ENCODE measurements around the gene SPTLC2. TPM values are rescaled to one million over a fixed set of nuclear protein-coding genes. Genes with fewer than 3 reads are reported as not detected.

Gene SPTLC2
- total RNA-seq, 5 donors from 2014 or later (not counting 1 experiment from before 2014, with no cell fraction given): 20.8 to 33.7 (median 26.2) TPM

GRCh38 chr14:77616133-77616453 lies 344 bp downstream of the SPTLC2 start:
- H3K36me3 ChIP-seq (ENCODE audit: control insufficient read depth in 2 of 2, extremely low read depth in 1 of 2, insufficient read depth in 1 of 2, low read length in 1 of 2): no peaks in the 10 kb centered on the region
- ChIA-PET POLR2A (no interaction called here), CTCF (no interaction called here)
- H3K4me3 ChIP-seq (ENCODE audit: control insufficient read depth in 1 of 2, extremely low read depth in 1 of 2, low read length in 1 of 2): peak overlapping the region; percentile 62 to 91
- peaks cover 44 to 46% (median 45%) of the 10 kb centered on the region in 3 donors for H3K4me1 Mint-ChIP-seq
- peaks cover 11 to 18% of the 10 kb centered on the region in 2 experiments for H3K4me1 ChIP-seq (ENCODE audit: control insufficient read depth in 1 of 2, extremely low read depth in 1 of 2, insufficient read depth in 2 of 2, low read length in 2 of 2)
- peak in 2 of 35 experiments; percentile 1 to 13 for DNase-seq
- no peaks in the 10 kb centered on the region for H3K36me3 Mint-ChIP-seq
- H3K27me3 ChIP-seq (replicated peaks in 1 of 2; ENCODE audit: control insufficient read depth in 2 of 2, extremely low read depth in 1 of 2, insufficient read depth in 2 of 2, low read length in 1 of 2): no peaks in the 10 kb centered on the region
- peak overlapping the region; percentile 84 to 96 (median 89) for H3K4me3 Mint-ChIP-seq
- H3K27ac Mint-ChIP-seq: peak overlapping the region; percentile 74 to 89
- H3K9me3 ChIP-seq: no peaks in the 10 kb centered on the region
- no peaks in the 10 kb centered on the region for H3K27me3 Mint-ChIP-seq
- no peak overlapping the region for H3K27ac ChIP-seq (ENCODE audit: low read length)
- H3K9me3 Mint-ChIP-seq: no peaks in the 10 kb centered on the region
- under 1% methylated on average over 32 of the region's 32 CpGs for WGBS (ENCODE audit: insufficient coverage)
- ATAC-seq (replicated peaks in 1 of 4): peak in 2 of 4 experiments; percentile 3 to 5

- H3K27ac Mint-ChIP-seq: peak overlapping the region; percentile 74 to 84
- no peaks in the 10 kb centered on the region for H3K27me3 Mint-ChIP-seq
- Histone ChIP-seq H3K4me1 (ENCODE audit: control insufficient read depth in 1 of 2, extremely low read depth in 1 of 2, insufficient read depth in 2 of 2, low read length in 2 of 2) (peaks cover 16 to 18% of the 10 kb centered on the region in 2 experiments), H3K4me3 (ENCODE audit: control insufficient read depth in 1 of 2, extremely low read depth in 1 of 2, low read length in 1 of 2) (peak overlapping the region; percentile 62 to 91), H3K27me3 (replicated peaks in 1 of 2; ENCODE audit: control insufficient read depth in 2 of 2, extremely low read depth in 1 of 2, insufficient read depth in 2 of 2, low read length in 1 of 2) (no peaks in the 10 kb centered on the region), H3K27ac (ENCODE audit: low read length) (peak overlapping the region; percentile 4), H3K36me3 (ENCODE audit: control insufficient read depth in 2 of 2, extremely low read depth in 1 of 2, insufficient read depth in 1 of 2, low read length in 1 of 2) (no peaks in the 10 kb centered on the region), H3K9me3 (no peaks in the 10 kb centered on the region)
- ChIA-PET POLR2A (interaction anchor here in 1 of 2 donors (0.7 kb wide), 1 partner anchor 96 kb away, joined by 3 read pairs; no protein-coding TSS in a partner anchor), CTCF (interaction anchor here in 1 of 2 donors (0.6 kb wide), 1 partner anchor 34 kb away, joined by 3 read pairs; no protein-coding TSS in a partner anchor)
- DNase-seq (peak in 6 of 35 experiments; percentile 2 to 29 (median 11)), ATAC-seq (replicated peaks in 1 of 4) (no peak)
- H3K36me3 Mint-ChIP-seq: no peaks in the 10 kb centered on the region
- H3K4me1 Mint-ChIP-seq: peaks cover 45 to 46% (median 46%) of the 10 kb centered on the region in 3 donors
- WGBS (ENCODE audit: insufficient coverage): 1% methylated on average over 8 of the region's 16 CpGs
- peak overlapping the region; percentile 84 to 96 (median 89) for H3K4me3 Mint-ChIP-seq
- no peaks in the 10 kb centered on the region for H3K9me3 Mint-ChIP-seq
These were observed 890 bp downstream of the SPTLC2 start for GRCh38 chr14:77615361-77616132.

GRCh38 chr14:77613201-77613600 lies 3.2 kb downstream of the SPTLC2 start:
- H3K27ac ChIP-seq (ENCODE audit: low read length): no peak overlapping the region
- no peak for DNase-seq
- H3K36me3 ChIP-seq (ENCODE audit: control insufficient read depth in 2 of 2, extremely low read depth in 1 of 2, insufficient read depth in 1 of 2, low read length in 1 of 2): no peaks in the 10 kb centered on the region
- Mint-ChIP-seq H3K4me3 (peak overlapping the region in 2 of 3 donors; percentile 49 to 84), H3K36me3 (no peaks in the 10 kb centered on the region), H3K4me1 (peaks cover 51 to 61% (median 58%) of the 10 kb centered on the region in 3 donors), H3K27me3 (no peaks in the 10 kb centered on the region), H3K9me3 (no peaks in the 10 kb centered on the region), H3K27ac (no peak overlapping the region)
- no peak overlapping the region for H3K4me3 ChIP-seq (ENCODE audit: control insufficient read depth in 1 of 2, extremely low read depth in 1 of 2, low read length in 1 of 2)
- H3K27me3 ChIP-seq (replicated peaks in 1 of 2; ENCODE audit: control insufficient read depth in 2 of 2, extremely low read depth in 1 of 2, insufficient read depth in 2 of 2, low read length in 1 of 2): no peaks in the 10 kb centered on the region
- no peaks in the 10 kb centered on the region for H3K9me3 ChIP-seq
- no peak for ATAC-seq (replicated peaks in 1 of 4)
- WGBS (ENCODE audit: insufficient coverage): no CpG with 5 or more reads among the region's 1 CpG
- H3K4me1 ChIP-seq (ENCODE audit: control insufficient read depth in 1 of 2, extremely low read depth in 1 of 2, insufficient read depth in 2 of 2, low read length in 2 of 2): peaks cover 20% of the 10 kb centered on the region in 2 experiments
- ChIA-PET POLR2A (interaction anchor here in 1 of 2 donors (0.6 kb wide), 1 partner anchor 55 kb away, joined by 4 read pairs; no protein-coding TSS in a partner anchor), CTCF (interaction anchor here in 1 of 2 donors (0.7 kb wide), 1 partner anchor 14 kb away, joined by 9 read pairs; no protein-coding TSS in a partner anchor)

- DNase-seq: no peak
- H3K4me3 Mint-ChIP-seq: no peak overlapping the region
- no peaks in the 10 kb centered on the region for H3K9me3 Mint-ChIP-seq
- POLR2A ChIA-PET: no interaction called here
- Histone ChIP-seq H3K36me3 (ENCODE audit: control insufficient read depth in 2 of 2, extremely low read depth in 1 of 2, insufficient read depth in 1 of 2, low read length in 1 of 2) (no peaks in the 10 kb centered on the region), H3K27ac (ENCODE audit: low read length) (no peak overlapping the region), H3K4me1 (ENCODE audit: control insufficient read depth in 1 of 2, extremely low read depth in 1 of 2, insufficient read depth in 2 of 2, low read length in 2 of 2) (peaks cover 24 to 25% of the 10 kb centered on the region in 2 experiments), H3K4me3 (ENCODE audit: control insufficient read depth in 1 of 2, extremely low read depth in 1 of 2, low read length in 1 of 2) (no peak overlapping the region), H3K9me3 (no peaks in the 10 kb centered on the region), H3K27me3 (replicated peaks in 1 of 2; ENCODE audit: control insufficient read depth in 2 of 2, extremely low read depth in 1 of 2, insufficient read depth in 2 of 2, low read length in 1 of 2) (no peaks in the 10 kb centered on the region)
- H3K36me3 Mint-ChIP-seq: no peaks in the 10 kb centered on the region
- peaks cover 56 to 67% (median 63%) of the 10 kb centered on the region in 3 donors for H3K4me1 Mint-ChIP-seq
- ATAC-seq (replicated peaks in 1 of 4): no peak
- no peak overlapping the region for H3K27ac Mint-ChIP-seq
- no peaks in the 10 kb centered on the region for H3K27me3 Mint-ChIP-seq
- CTCF ChIA-PET: interaction anchor here in 1 of 2 donors (0.5 to 0.7 kb wide), 3 partner anchors 14 to 737 kb away, joined by 3 to 7 read pairs (median 5); no protein-coding TSS in a partner anchor
- WGBS (ENCODE audit: insufficient coverage): 100% methylated on average over 1 of the region's 2 CpGs
These were observed 4.3 kb downstream of the SPTLC2 start for GRCh38 chr14:77612011-77612620.

- Mint-ChIP-seq H3K36me3 (no peaks in the 10 kb centered on the region), H3K4me3 (no peak overlapping the region), H3K9me3 (no peaks in the 10 kb centered on the region), H3K27me3 (no peaks in the 10 kb centered on the region), H3K27ac (no peak overlapping the region), H3K4me1 (peaks cover 63 to 75% (median 73%) of the 10 kb centered on the region in 3 donors)
- H3K4me3 ChIP-seq (ENCODE audit: control insufficient read depth in 1 of 2, extremely low read depth in 1 of 2, low read length in 1 of 2): no peak overlapping the region
- H3K9me3 ChIP-seq: no peaks in the 10 kb centered on the region
- H3K27me3 ChIP-seq (replicated peaks in 1 of 2; ENCODE audit: control insufficient read depth in 2 of 2, extremely low read depth in 1 of 2, insufficient read depth in 2 of 2, low read length in 1 of 2): no peaks in the 10 kb centered on the region
- POLR2A ChIA-PET: no interaction called here
- H3K4me1 ChIP-seq (ENCODE audit: control insufficient read depth in 1 of 2, extremely low read depth in 1 of 2, insufficient read depth in 2 of 2, low read length in 2 of 2): peaks cover 26 to 28% of the 10 kb centered on the region in 2 experiments
- H3K36me3 ChIP-seq (ENCODE audit: control insufficient read depth in 2 of 2, extremely low read depth in 1 of 2, insufficient read depth in 1 of 2, low read length in 1 of 2): no peaks in the 10 kb centered on the region
- DNase-seq: no peak
- ATAC-seq (replicated peaks in 1 of 4): no peak
- CTCF ChIA-PET: interaction anchor here in 1 of 2 donors (0.6 kb wide), 1 partner anchor 10 kb away, joined by 3 read pairs; no protein-coding TSS in a partner anchor
- no peak overlapping the region for H3K27ac ChIP-seq (ENCODE audit: low read length)
- WGBS (ENCODE audit: insufficient coverage): no CpG with 5 or more reads among the region's 3 CpGs
These were observed 5.9 kb downstream of the SPTLC2 start for GRCh38 chr14:77610553-77610952.

- Histone ChIP-seq H3K36me3 (ENCODE audit: control insufficient read depth in 2 of 2, extremely low read depth in 1 of 2, insufficient read depth in 1 of 2, low read length in 1 of 2) (no peaks in the 10 kb centered on the region), H3K4me1 (ENCODE audit: control insufficient read depth in 1 of 2, extremely low read depth in 1 of 2, insufficient read depth in 2 of 2, low read length in 2 of 2) (peaks cover 20 to 33% of the 10 kb centered on the region in 2 experiments)
These were observed 6.5 kb downstream of the SPTLC2 start for GRCh38 chr14:77609922-77610321.

More at GRCh38 chr14:77609922-77610321, 6.5 kb downstream of the SPTLC2 start:
- no peak for DNase-seq
- no peak overlapping the region for H3K27ac ChIP-seq (ENCODE audit: low read length)
- Mint-ChIP-seq H3K4me1 (peaks cover 63 to 75% (median 73%) of the 10 kb centered on the region in 3 donors), H3K27me3 (no peaks in the 10 kb centered on the region), H3K9me3 (no peaks in the 10 kb centered on the region), H3K36me3 (no peaks in the 10 kb centered on the region), H3K27ac (no peak overlapping the region), H3K4me3 (no peak overlapping the region)
- no peak for ATAC-seq (replicated peaks in 1 of 4)
- POLR2A ChIA-PET: no interaction called here
- no peak overlapping the region for H3K4me3 ChIP-seq (ENCODE audit: control insufficient read depth in 1 of 2, extremely low read depth in 1 of 2, low read length in 1 of 2)
- no peaks in the 10 kb centered on the region for H3K27me3 ChIP-seq (replicated peaks in 1 of 2; ENCODE audit: control insufficient read depth in 2 of 2, extremely low read depth in 1 of 2, insufficient read depth in 2 of 2, low read length in 1 of 2)
- CTCF ChIA-PET: no interaction called here
- 100% methylated on average over 1 of the region's 3 CpGs for WGBS (ENCODE audit: insufficient coverage)
- no peaks in the 10 kb centered on the region for H3K9me3 ChIP-seq
